NOMO-1 (cell line): ENCODE results near the gene AKAP6.

Experiments
- DNase-seq, 2 experiments: peaks; one replicate each; lab custom pipeline; 2025; ENCODE audit not compliant: unreplicated experiment in 2 of 2; lab: John Stamatoyannopoulos, UW

Gene AKAP6

GRCh38 chr14:32601906-32602305 is 272.8 kb downstream of the AKAP6 start:
- no peak for DNase-seq

GRCh38 chr14:32602699-32603098 is 273.6 kb downstream of the AKAP6 start:
- no peak for DNase-seq

DNA sequence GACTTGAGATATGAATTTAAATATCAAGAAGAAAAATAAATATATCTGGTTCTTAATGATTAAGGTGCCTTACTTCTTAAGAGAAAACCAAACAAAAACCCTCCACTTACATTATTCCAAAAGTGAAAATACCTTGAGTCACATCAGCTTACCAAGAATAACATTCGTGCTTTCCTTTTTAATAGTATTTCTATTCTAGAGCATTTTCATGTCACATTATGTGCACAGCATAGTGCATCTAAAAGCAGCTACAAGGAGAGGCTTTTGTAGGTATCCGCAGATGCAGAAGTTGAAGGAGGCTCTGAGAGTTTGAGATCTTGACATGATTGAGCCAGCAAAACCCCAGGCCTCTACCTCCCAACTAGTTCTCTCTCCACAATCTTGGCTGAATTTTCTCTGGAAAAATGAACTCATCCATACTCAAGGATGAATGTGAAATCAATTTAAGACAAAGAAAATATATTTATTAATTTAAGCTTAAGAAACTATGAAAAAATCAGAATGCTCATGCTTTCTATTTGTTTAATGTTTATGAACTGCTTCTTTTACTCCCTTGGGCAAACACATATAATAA is 275.0 kb downstream of the AKAP6 start:
- DNase-seq: no peak

GRCh38 chr14:32606301-32606700 is 277.2 kb downstream of the AKAP6 start:
- no peak for DNase-seq

DNA sequence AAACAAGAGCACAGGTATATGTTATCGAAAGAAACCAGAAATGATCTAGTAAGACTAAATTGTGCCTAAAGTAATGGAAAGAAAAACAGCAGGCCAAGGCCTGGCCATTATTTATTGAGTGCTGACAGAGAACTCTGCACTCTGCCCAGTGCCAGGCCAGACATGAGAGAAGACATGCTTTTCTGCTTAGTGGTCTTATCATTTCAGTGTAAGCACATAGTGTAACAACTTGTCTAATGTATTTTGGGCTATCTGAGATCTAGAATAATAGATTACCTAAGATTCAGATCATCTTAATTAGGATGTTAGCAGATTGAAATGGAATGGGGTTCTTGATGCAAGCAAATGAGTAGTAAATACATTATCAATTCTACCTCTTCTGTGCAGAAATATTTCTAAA is 278.3 kb downstream of the AKAP6 start:
- DNase-seq: no peak

DNA sequence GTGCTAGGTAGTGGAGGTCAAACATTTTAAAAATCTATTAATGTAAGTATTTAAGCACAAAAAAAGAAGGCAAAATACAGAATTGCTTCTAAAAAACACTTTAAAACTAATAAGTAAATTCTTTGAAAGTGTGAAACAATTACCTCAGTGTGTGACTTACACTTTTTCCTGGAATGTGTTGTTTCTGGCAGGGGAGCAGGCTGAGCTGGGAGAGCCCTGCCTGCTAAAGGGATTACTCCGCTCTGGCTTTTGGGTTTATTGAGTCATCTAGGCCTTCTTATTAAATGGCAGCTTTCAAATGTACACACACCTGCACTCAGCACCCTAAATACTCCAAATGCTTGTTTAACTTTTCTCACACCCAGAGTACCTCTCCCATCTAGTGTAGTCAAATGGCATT is 279.8 kb downstream of the AKAP6 start:
- no peak for DNase-seq

DNA sequence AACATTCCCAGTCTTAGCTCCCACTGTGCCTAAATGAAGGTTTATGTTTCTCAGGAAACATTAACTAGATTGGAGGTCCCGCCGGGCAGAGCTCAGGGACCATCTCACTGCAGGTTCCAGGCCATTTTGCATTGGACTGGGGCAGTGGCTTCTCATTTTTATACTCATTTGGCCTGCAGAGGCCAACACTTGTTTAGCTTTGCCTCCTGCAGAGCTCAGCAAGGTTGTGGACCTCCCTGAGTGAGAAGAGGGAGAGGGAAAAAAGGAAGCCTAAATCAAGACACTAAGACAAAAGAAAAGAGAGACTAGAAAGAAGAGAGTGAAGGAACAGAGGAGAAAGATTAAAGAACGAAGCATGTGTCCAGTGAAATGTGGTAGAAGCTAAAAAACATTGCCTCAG is 280.3 kb downstream of the AKAP6 start:
- DNase-seq: no peak

- DNase-seq: no peak
Measured at GRCh38 chr14:32611752-32612151, 282.7 kb downstream of the AKAP6 start.

DNA sequence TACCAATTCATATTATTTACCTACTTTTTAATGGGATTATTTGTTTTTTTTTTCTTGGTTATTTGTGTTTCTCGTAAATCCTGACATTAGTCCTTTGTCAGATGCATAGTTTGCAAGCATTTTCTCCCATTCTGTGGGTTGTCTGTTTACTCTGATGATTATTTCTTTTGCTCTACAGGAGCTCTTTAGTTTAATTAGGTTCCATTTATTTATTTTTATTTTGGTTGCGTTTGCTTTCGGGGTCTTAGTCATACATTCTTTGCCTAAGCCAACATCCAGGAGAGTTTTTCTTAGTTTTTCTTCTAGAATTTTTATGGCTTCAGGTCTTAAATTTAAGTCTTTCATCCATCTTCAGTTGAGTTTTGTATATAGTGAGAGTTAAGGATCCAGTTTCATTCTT is 289.9 kb downstream of the AKAP6 start:
- DNase-seq: no peak

GRCh38 chr14:32620303-32620702 is 291.2 kb downstream of the AKAP6 start:
- DNase-seq: no peak

GRCh38 chr14:32620724-32621123 is 291.6 kb downstream of the AKAP6 start:
- no peak for DNase-seq

- no peak for DNase-seq
Measured at GRCh38 chr14:32621585-32621984, 292.5 kb downstream of the AKAP6 start.

DNA sequence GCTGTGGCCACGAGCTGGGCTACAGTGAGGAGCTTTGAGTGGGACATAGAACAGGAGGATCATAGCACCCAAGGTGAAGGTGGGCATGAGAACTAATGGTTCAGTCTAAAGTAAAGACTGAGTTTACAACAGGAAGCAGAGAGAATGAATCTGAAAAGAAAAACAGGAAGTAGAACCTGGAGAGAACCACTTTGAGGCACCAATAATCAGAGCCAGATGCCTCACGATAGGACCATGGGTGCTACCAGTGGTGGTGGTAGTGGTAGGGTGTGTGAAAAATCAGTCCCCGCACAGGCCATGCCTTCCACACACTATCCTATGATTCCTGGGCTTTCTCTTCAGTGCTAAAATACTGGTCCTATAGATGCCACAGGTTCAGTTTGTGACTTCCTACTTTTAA is 293.6 kb downstream of the AKAP6 start:
- no peak for DNase-seq

- DNase-seq: no peak
Measured at GRCh38 chr14:32623300-32624093, 294.4 kb downstream of the AKAP6 start.

DNA sequence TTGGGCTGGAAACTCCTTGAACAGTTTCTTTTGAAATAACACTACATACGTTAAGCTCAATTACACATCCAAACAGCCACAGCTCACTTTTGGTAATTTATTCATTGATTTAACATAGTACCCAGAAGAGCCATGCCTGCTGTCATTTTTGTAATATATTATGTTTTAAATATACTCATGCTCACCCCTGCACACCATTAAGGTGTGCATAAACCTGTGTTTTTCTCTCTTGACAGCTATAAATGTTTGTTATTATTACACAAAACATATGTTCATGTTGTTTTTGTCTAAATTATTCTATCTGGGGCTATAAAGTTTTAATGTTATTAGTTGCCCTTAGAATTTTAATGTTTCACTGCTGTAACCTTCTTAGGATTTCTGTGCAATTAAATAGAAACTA is 296.1 kb downstream of the AKAP6 start:
- no peak for DNase-seq

DNA sequence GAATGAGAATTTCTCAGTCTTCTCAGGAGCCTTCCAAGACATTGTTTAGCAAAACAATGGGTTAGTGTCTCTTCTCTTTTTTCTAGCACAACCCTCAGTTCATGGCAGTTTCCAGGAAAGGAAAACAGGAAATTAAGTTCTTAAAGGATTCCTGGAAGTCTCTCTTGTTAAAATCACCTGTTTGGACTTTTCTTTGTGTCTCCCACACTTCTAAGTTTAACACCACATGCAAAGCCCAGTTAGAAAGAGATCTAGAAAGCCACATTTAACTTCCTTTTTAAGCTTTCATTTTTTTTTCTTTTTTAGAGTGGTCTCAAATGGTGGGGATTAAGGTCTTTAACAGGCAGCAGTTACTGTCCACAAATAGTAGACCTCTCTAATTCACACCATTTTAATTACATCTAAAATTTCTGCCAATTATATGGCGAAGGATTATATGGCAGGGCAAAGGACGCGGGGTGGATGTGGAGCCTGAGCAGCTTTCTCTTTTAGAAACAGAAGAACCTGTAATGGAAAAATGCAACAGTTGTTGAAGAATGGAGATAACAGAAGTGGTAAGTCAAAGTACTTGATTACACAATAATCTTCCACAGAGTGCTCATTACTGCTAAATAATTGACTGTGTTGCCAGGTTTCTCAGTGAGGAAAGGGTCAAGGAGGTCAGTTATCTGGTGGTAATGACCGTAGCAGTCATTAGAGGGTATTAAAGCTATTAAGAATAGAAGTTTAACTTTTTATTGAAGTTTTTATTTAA is 298.6 kb downstream of the AKAP6 start:
- no peak for DNase-seq

DNA sequence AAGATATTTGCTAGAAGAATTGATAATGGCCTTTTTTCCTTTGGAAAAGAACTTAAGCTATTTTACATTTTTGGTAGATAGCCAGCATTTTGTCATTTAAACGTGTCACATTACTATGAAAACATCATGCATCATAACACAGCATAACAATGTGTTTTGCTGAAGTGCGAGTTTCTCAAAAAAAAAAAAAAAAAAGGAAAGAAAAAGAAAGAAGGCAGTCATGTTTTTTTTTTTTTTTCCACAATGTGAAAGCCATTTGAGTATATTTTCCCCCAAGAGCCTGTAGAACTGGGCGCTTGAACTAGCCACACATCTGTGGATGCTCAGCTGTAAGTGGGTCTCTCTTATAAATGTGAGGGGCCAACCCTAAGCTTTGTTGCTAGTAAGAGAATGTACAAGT is 300.1 kb downstream of the AKAP6 start:
- DNase-seq: no peak

- DNase-seq: no peak
Measured at GRCh38 chr14:32630701-32631100, 301.6 kb downstream of the AKAP6 start.

DNA sequence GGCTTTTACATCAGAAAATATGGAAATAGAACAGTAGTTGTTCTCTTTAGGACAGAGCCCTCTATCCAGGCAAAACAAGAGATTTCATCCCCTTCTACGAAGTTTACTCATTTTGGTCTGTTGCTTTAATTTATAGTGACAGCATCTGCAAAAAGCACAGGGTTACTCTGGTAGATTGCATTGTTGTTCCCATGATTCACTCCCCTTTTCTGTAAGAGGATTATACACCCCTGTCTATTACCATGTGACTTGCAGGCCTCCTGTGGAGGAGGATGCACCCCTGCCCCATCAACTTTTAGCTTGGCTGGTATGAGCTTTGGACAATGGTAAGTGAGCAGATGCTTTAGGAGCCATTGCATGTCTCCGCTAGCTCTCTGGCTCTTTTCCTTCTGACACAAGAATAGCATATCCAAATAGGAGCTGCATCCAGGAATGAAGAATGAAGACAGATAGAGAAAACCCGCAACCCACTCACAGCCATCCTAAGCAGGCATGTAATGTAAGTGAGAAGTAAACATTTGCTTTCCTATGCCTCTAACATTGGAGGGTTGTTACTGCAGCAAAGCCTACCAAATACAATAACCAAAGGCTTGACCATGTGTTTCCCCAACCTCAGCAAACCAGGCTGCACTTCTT is 304.2 kb downstream of the AKAP6 start:
- DNase-seq: no peak

- no peak for DNase-seq
Measured at GRCh38 chr14:32633930-32634329, 304.8 kb downstream of the AKAP6 start.

DNA sequence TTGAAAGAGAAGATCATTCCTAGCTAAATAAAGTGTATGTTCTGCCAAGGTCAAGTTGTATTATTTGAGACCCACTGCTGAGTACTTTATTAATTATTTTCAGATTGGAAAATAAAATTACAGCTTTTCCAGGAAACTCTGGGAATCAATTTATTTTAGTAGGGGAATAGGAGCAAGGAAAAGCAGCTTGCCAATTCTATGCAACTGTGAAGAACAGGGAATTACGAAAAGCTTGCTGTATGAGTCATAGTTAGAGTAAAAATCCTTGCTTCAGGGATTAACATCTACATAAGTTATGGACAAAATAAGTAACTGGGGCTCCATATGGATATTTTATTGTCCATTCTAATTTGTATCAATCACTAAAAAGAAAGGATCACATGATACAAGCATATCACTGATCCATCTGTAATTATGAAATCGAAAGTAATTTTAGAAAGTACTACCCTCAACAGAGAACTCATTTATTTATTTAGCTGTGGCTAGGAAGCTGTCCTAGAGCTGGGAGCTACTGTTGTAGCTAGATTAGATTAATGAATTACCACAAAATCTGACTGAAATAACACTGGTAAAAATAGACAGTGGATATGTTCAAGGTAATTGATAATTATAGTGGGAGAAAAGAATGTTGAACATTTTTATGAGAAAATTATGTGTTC is 306.1 kb downstream of the AKAP6 start:
- no peak for DNase-seq
